Measurements from ENCODE around the gene PRKCE.

The PRKCE gene

DNA sequence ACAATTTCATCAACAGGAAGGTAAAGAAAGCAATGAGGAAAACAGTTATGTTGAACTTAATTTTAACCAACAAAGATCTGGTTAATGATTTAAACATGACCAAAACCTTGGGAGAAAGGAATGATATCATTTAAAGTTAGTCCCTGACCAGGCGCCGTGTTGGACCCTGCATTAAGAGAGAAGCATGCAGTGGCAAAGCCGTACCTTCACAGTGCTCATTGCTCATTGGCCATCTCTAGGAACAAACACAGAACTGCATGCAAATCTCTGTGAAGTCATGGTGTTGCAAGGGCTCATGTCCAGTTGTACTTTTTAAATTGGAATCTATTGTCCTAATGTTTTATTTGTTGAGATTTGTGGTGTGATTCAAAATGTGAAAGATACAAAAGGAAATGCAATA lies 28.4 kb upstream of the PRKCE start:
- TF ChIP-seq, protein P1, sequence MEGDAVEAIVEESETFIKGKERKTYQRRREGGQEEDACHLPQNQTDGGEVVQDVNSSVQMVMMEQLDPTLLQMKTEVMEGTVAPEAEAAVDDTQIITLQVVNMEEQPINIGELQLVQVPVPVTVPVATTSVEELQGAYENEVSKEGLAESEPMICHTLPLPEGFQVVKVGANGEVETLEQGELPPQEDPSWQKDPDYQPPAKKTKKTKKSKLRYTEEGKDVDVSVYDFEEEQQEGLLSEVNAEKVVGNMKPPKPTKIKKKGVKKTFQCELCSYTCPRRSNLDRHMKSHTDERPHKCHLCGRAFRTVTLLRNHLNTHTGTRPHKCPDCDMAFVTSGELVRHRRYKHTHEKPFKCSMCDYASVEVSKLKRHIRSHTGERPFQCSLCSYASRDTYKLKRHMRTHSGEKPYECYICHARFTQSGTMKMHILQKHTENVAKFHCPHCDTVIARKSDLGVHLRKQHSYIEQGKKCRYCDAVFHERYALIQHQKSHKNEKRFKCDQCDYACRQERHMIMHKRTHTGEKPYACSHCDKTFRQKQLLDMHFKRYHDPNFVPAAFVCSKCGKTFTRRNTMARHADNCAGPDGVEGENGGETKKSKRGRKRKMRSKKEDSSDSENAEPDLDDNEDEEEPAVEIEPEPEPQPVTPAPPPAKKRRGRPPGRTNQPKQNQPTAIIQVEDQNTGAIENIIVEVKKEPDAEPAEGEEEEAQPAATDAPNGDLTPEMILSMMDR (IDR thresholded peaks at IDR 0.05), result no peak

GRCh38 chr2:45625824-45626223 lies 25.7 kb upstream of the PRKCE start:
- TF ChIP-seq, protein P1 (IDR thresholded peaks at IDR 0.05), result no peak

DNA sequence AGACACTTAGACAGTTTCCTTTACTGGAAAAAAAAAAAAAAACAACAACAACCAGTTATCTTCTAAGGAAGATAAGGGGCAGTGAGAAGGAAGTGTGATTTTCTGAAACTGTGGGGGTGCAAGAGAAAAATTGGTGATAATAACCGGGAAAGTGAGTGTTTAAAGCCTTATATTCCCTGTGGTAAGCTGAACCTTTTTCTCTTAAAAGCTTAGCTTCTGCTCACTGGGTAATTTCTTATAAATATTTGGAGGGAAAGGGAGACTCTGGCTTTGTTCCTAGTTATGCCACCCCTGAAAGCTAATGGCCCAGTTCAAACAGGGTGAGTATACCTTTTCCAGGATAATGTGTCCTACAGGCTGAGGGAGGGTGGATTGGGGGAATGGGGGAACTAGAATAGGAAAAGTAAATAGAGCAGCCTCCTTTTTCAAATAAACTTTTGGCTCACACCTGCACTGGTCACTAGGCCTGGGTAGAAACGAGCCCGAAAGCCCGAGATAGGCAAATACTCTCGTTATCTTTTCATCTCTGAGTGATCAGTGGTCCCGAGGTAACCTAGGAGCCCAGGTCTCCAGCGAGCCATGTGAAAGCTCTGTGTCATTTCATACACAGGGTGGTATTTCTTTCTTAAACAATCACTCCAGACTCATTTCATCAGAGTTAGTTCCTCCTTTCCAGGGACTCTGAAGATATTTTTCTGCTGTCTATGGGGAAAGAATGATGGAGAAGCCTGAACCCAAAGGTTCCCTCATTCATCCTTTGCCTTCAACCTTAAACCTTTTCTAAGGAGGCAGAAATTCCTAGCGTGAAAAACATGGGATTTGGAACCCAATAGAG lies 24.9 kb upstream of the PRKCE start:
- TF ChIP-seq, protein P1 (IDR thresholded peaks at IDR 0.05), result no peak

DNA sequence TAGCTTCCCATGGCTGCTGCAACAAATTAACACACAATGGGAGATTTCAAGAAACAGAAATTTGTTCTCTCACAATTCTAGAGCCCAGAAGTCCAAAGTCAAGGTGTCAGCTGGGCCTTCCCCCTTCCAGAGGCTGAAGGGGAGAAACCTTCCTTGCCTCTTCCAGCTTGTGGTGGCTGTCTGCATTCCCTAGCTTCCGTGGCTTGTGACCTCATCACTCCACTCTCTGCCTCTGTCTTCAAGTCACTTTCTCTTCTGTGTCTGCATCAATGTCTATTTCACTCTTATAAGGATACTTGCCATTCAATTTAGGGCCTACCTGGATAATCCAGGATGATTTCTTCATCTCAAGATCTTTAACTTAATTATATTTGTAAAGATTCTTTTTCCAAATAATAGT lies 23.6 kb upstream of the PRKCE start:
- TF ChIP-seq, protein P1 (IDR thresholded peaks at IDR 0.05), result no peak

GRCh38 chr2:45629971-45630370 lies 21.5 kb upstream of the PRKCE start:
- TF ChIP-seq, protein P1 (IDR thresholded peaks at IDR 0.05), result no peak

DNA sequence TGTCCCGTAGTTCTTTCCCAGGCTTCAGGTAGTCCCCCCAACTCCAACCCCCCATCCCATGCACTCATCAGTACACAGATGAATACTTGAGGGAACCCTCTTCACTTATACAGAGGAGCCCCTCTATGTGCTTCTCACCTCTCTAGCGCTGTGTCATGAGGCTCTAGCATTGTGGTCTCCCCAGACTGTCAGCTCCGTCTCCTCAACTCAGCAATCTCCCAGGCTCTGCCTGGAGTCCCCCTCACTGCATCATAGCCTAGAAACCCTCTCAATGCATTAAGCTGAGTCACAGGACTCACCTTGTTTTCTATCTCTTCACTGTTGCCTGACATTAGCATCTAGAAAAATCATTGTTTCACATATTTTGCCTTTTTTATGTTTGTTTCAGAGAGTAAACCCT lies 20.2 kb upstream of the PRKCE start:
- TF ChIP-seq, protein P1 (IDR thresholded peaks at IDR 0.05), result no peak

GRCh38 chr2:45631955-45632354 lies 19.5 kb upstream of the PRKCE start:
- TF ChIP-seq, protein P1 (IDR thresholded peaks at IDR 0.05), result no peak

Data from LNCAP (cell line).